Inferior parietal cortex (tissue), 1 donor: ENCODE data around the gene SLC66A2.

Experiments
- DNase-seq: peaks from one replicate; pipeline ENCODE4 v3.0.0-alpha.2; 2016; ENCODE audit errors: extremely low spot score

Gene SLC66A2

GRCh38 chr18:79903071-79903635 lies 48.3 kb downstream of the SLC66A2 start:
- DNase-seq = no peak

- DNase-seq = no peak
Measured at GRCh38 chr18:79902640-79903039, 48.8 kb downstream of the SLC66A2 start.

- DNase-seq = no peak
Measured at GRCh38 chr18:79902075-79902474, 49.4 kb downstream of the SLC66A2 start.

- DNase-seq = no peak
Measured at GRCh38 chr18:79901665-79902064, 49.8 kb downstream of the SLC66A2 start.

GRCh38 chr18:79900610-79901570 lies 50.6 kb downstream of the SLC66A2 start:
- no peak for DNase-seq

- no peak for DNase-seq
Measured at GRCh38 chr18:79899609-79900445, 51.6 kb downstream of the SLC66A2 start.

GRCh38 chr18:79898952-79899608 lies 52.4 kb downstream of the SLC66A2 start:
- no peak for DNase-seq

GRCh38 chr18:79897940-79898625 lies 53.4 kb downstream of the SLC66A2 start:
- DNase-seq = no peak

- DNase-seq = no peak
Measured at GRCh38 chr18:79896738-79897137, 54.7 kb downstream of the SLC66A2 start.

GRCh38 chr18:79890674-79891073 lies 60.8 kb downstream of the SLC66A2 start:
- DNase-seq = no peak

- DNase-seq = no peak
Measured at GRCh38 chr18:79889569-79889968, 61.9 kb downstream of the SLC66A2 start.

- DNase-seq = no peak
Measured at GRCh38 chr18:79888016-79888415, 63.4 kb downstream of the SLC66A2 start.

GRCh38 chr18:79887181-79888000 lies 64.1 kb downstream of the SLC66A2 start:
- no peak for DNase-seq

GRCh38 chr18:79884963-79885728 lies 66.3 kb downstream of the SLC66A2 start:
- no peak for DNase-seq

- DNase-seq = no peak
Measured at GRCh38 chr18:79884294-79884962, 67.0 kb downstream of the SLC66A2 start.

- DNase-seq = no peak
Measured at GRCh38 chr18:79883461-79884293, 67.8 kb downstream of the SLC66A2 start.

- no peak for DNase-seq
Measured at GRCh38 chr18:79882522-79883241, 68.8 kb downstream of the SLC66A2 start.
